ENCODE results near the gene LRP1B. TPM values are rescaled to one million over a fixed set of nuclear protein-coding genes. Genes with fewer than 3 reads are reported as not detected.

The LRP1B gene
- total RNA-seq, 1 experiment from 2014 or later, result 0.52 TPM

- TF ChIP-seq, protein P1, sequence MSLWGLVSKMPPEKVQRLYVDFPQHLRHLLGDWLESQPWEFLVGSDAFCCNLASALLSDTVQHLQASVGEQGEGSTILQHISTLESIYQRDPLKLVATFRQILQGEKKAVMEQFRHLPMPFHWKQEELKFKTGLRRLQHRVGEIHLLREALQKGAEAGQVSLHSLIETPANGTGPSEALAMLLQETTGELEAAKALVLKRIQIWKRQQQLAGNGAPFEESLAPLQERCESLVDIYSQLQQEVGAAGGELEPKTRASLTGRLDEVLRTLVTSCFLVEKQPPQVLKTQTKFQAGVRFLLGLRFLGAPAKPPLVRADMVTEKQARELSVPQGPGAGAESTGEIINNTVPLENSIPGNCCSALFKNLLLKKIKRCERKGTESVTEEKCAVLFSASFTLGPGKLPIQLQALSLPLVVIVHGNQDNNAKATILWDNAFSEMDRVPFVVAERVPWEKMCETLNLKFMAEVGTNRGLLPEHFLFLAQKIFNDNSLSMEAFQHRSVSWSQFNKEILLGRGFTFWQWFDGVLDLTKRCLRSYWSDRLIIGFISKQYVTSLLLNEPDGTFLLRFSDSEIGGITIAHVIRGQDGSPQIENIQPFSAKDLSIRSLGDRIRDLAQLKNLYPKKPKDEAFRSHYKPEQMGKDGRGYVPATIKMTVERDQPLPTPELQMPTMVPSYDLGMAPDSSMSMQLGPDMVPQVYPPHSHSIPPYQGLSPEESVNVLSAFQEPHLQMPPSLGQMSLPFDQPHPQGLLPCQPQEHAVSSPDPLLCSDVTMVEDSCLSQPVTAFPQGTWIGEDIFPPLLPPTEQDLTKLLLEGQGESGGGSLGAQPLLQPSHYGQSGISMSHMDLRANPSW (CRISPR knock-in tag; conservative IDR thresholded peaks at IDR 0.05; ENCODE audit: low read depth), result no peak
- TF ChIP-seq TCF7 (CRISPR knock-in tag; IDR thresholded peaks at IDR 0.05; ENCODE audit: low read depth), result no peak
Observed at GRCh38 chr2:141694180-141694579, 436.6 kb downstream of the LRP1B start (continued).

DNA sequence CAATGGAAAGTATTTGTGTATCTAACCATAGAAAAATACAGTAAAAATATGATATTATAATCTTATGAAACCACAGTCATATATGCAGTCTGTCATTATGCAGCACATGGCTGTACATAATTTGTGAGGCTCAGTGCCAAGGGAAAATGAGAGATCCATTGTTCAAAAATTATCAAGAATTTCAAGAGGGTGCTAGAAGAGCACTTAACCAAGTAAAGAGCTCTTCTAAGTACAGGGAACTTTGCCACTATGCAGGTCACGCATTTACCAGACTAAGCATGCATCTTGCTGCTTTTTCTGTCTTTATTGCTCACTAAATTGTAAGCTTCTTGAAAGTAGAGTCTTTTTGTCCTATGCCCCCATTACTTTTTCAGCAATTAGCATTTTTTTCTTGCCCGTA is 438.0 kb downstream of the LRP1B start:
- peaks cover 7% of the 10 kb centered on the region for H3K9me3 Mint-ChIP-seq
- H3K27me3 Mint-ChIP-seq (ENCODE audit: low read depth), result no peaks in the 10 kb centered on the region
- no peak overlapping the region for H3K27ac Mint-ChIP-seq
- ChIA-PET CTCF (no interaction called here), POLR2A (no interaction called here)
- H3K4me1 Mint-ChIP-seq, result no peaks in the 10 kb centered on the region
- TF ChIP-seq CREB1 (CRISPR knock-in tag; IDR thresholded peaks at IDR 0.05) (no peak), ZNF219 (CRISPR knock-in tag; IDR thresholded peaks at IDR 0.05; ENCODE audit: borderline replicate concordance) (no peak), RORB (CRISPR knock-in tag; IDR thresholded peaks at IDR 0.05) (no peak), ZNF671 (CRISPR knock-in tag; IDR thresholded peaks at IDR 0.05) (no peak), ATF1 (CRISPR knock-in tag; IDR thresholded peaks at IDR 0.05) (no peak), ATF2 (CRISPR knock-in tag; IDR thresholded peaks at IDR 0.05; ENCODE audit: borderline replicate concordance, low read depth) (no peak), EMX1 (CRISPR knock-in tag; IDR thresholded peaks at IDR 0.05) (no peak)
- DNase-seq (ENCODE audit: low spot score), result no peak
- peaks cover 3% of the 10 kb centered on the region; the same call in 1 of the 2 replicates for H3K36me3 Mint-ChIP-seq
- no peak for ATAC-seq
- no peak overlapping the region for H3K4me3 Mint-ChIP-seq

DNA sequence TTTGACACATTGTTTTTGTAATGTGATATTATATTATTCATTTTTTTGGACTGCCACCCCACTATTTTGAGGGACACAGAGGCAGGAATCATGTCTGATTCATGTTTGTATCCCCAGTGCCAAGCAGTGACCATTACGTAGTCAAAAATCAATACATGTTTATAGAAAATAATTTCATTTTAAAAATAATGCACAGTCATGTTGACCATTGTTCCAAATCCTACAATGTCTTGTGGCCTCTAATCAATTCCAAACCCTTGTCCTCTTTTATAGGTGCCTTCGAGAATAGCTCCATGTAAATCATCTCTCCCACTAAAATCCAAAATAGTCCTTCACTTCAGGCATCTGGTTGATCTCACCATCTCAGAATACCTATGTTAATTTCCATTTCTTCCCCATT is 454.7 kb downstream of the LRP1B start:
- Mint-ChIP-seq H3K9me3 (peaks cover 3% of the 10 kb centered on the region), H3K4me3 (no peak overlapping the region), H3K4me1 (peaks cover 3% of the 10 kb centered on the region), H3K27me3 (ENCODE audit: low read depth) (no peaks in the 10 kb centered on the region), H3K36me3 (no peaks in the 10 kb centered on the region), H3K27ac (no peak overlapping the region)
- ChIA-PET POLR2A (no interaction called here), CTCF (no interaction called here)
- DNase-seq (ENCODE audit: low spot score) (no peak), ATAC-seq (no peak)
- TF ChIP-seq SOX15 (CRISPR knock-in tag; IDR thresholded peaks at IDR 0.05) (no peak), KAT7 (CRISPR knock-in tag; IDR thresholded peaks at IDR 0.05; ENCODE audit: borderline replicate concordance) (no peak), SP1 (CRISPR knock-in tag; conservative IDR thresholded peaks at IDR 0.05) (no peak), ZBTB21 (CRISPR knock-in tag; IDR thresholded peaks at IDR 0.05; ENCODE audit: borderline replicate concordance) (no peak), ETV6 (CRISPR knock-in tag; IDR thresholded peaks at IDR 0.05) (no peak), ESRRA (CRISPR knock-in tag; IDR thresholded peaks at IDR 0.05; ENCODE audit: borderline replicate concordance) (no peak), GTF2I (CRISPR knock-in tag; conservative IDR thresholded peaks at IDR 0.05) (no peak), GABPB1 (CRISPR knock-in tag; IDR thresholded peaks at IDR 0.05) (no peak), HMGA2 (CRISPR knock-in tag; IDR thresholded peaks at IDR 0.05) (no peak), ZBTB43 (CRISPR knock-in tag; IDR thresholded peaks at IDR 0.05) (no peak), NFYB (CRISPR knock-in tag; conservative IDR thresholded peaks at IDR 0.05; ENCODE audit: low read depth) (no peak), MXD4 (CRISPR knock-in tag; IDR thresholded peaks at IDR 0.05; ENCODE audit: borderline replicate concordance) (no peak)
- TF ChIP-seq, protein P1 (CRISPR knock-in tag; conservative IDR thresholded peaks at IDR 0.05; ENCODE audit: low read depth), result no peak
- TF ChIP-seq, protein P2, sequence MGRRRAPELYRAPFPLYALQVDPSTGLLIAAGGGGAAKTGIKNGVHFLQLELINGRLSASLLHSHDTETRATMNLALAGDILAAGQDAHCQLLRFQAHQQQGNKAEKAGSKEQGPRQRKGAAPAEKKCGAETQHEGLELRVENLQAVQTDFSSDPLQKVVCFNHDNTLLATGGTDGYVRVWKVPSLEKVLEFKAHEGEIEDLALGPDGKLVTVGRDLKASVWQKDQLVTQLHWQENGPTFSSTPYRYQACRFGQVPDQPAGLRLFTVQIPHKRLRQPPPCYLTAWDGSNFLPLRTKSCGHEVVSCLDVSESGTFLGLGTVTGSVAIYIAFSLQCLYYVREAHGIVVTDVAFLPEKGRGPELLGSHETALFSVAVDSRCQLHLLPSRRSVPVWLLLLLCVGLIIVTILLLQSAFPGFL (CRISPR knock-in tag; IDR thresholded peaks at IDR 0.05; ENCODE audit: borderline replicate concordance), result no peak

Data from WTC11 (cell line).